GOT3 (cell line): ENCODE measurements around the gene LHFPL6.

Source experiments
- DNase-seq: peaks from one replicate; lab custom pipeline; 2025; ENCODE audit warnings: mixed read lengths; lab: John Stamatoyannopoulos, UW

LHFPL6 gene

GRCh38 chr13:39381456-39381855, 221.5 kb downstream of the LHFPL6 start:
- no peak for DNase-seq

GRCh38 chr13:39379667-39380655, 223.0 kb downstream of the LHFPL6 start:
- no peak for DNase-seq

- DNase-seq: no peak
Measured at GRCh38 chr13:39379118-39379517, 223.9 kb downstream of the LHFPL6 start.

GRCh38 chr13:39378306-39378705, 224.7 kb downstream of the LHFPL6 start:
- DNase-seq: no peak

- DNase-seq: no peak
Measured at GRCh38 chr13:39377699-39378098, 225.3 kb downstream of the LHFPL6 start.

- no peak for DNase-seq
Measured at GRCh38 chr13:39376076-39376475, 226.9 kb downstream of the LHFPL6 start.

GRCh38 chr13:39375601-39376000, 227.4 kb downstream of the LHFPL6 start:
- DNase-seq: no peak

- DNase-seq: no peak
Measured at GRCh38 chr13:39374741-39375189, 228.2 kb downstream of the LHFPL6 start.

- no peak for DNase-seq
Measured at GRCh38 chr13:39373145-39373544, 229.8 kb downstream of the LHFPL6 start.

GRCh38 chr13:39371706-39372105, 231.3 kb downstream of the LHFPL6 start:
- DNase-seq: no peak

- DNase-seq: no peak
Measured at GRCh38 chr13:39370554-39370953, 232.4 kb downstream of the LHFPL6 start.

- no peak for DNase-seq
Measured at GRCh38 chr13:39370048-39370447, 232.9 kb downstream of the LHFPL6 start.

GRCh38 chr13:39369161-39369890, 233.7 kb downstream of the LHFPL6 start:
- DNase-seq: no peak

GRCh38 chr13:39365879-39366278, 237.1 kb downstream of the LHFPL6 start:
- DNase-seq: no peak

GRCh38 chr13:39364947-39365468, 238.0 kb downstream of the LHFPL6 start:
- DNase-seq: no peak

GRCh38 chr13:39363382-39363772, 239.6 kb downstream of the LHFPL6 start:
- no peak for DNase-seq

- no peak for DNase-seq
Measured at GRCh38 chr13:39362652-39363381, 240.2 kb downstream of the LHFPL6 start.

GRCh38 chr13:39353988-39354387, 249.0 kb downstream of the LHFPL6 start:
- DNase-seq: no peak

- DNase-seq: no peak
Measured at GRCh38 chr13:39350461-39350881, 252.5 kb downstream of the LHFPL6 start.

- DNase-seq: no peak
Measured at GRCh38 chr13:39349391-39349960, 253.5 kb downstream of the LHFPL6 start.
